ENCODE results near the gene NOD2. TPM values are rescaled to one million over a fixed set of nuclear protein-coding genes. Genes with fewer than 3 reads are reported as not detected.

Gene NOD2
- total RNA-seq, 1 experiment from 2014 or later, result not detected

- ChIA-PET POLR2A (no interaction called here), CTCF (no interaction called here)
- no peaks in the 10 kb centered on the region for H3K9me3 ChIP-seq (ENCODE audit: control insufficient read depth, insufficient read depth, low read depth, low read length)
- in situ Hi-C loops (cut with HindIII; ENCODE audit: low pct_unique_long_range_greater_than_20kb, low sequenced_read_pairs) (no loop called here), intact Hi-C loops (cut with micrococcal nuclease; ENCODE audit: unreplicated experiment) (no loop called here)
- DNase-seq (ENCODE audit: low read depth, low spot score) (no peak), ATAC-seq (no peak)
- H3K4me1 ChIP-seq (ENCODE audit: control insufficient read depth, insufficient read depth, low read length), result no peaks in the 10 kb centered on the region
- H3K27ac ChIP-seq (ENCODE audit: low read length), result no peak overlapping the region
- no peaks in the 10 kb centered on the region for H3K27me3 ChIP-seq (ENCODE audit: control insufficient read depth, insufficient read depth, low read length)
- BruUV-seq (replicated peaks), result no TSS peak
- no peak overlapping the region for H3K4me3 ChIP-seq (ENCODE audit: low read depth in 2 of 2, low read length in 2 of 2)
- TF ChIP-seq, protein P1, sequence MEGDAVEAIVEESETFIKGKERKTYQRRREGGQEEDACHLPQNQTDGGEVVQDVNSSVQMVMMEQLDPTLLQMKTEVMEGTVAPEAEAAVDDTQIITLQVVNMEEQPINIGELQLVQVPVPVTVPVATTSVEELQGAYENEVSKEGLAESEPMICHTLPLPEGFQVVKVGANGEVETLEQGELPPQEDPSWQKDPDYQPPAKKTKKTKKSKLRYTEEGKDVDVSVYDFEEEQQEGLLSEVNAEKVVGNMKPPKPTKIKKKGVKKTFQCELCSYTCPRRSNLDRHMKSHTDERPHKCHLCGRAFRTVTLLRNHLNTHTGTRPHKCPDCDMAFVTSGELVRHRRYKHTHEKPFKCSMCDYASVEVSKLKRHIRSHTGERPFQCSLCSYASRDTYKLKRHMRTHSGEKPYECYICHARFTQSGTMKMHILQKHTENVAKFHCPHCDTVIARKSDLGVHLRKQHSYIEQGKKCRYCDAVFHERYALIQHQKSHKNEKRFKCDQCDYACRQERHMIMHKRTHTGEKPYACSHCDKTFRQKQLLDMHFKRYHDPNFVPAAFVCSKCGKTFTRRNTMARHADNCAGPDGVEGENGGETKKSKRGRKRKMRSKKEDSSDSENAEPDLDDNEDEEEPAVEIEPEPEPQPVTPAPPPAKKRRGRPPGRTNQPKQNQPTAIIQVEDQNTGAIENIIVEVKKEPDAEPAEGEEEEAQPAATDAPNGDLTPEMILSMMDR (IDR thresholded peaks at IDR 0.05), result no peak
- TF ChIP-seq SIN3A (IDR thresholded peaks at IDR 0.05; ENCODE audit: borderline replicate concordance, insufficient read depth, low read depth, low read length) (no peak), POLR2AphosphoS5 (IDR thresholded peaks at IDR 0.05; ENCODE audit: low read depth, low read length) (no peak), TCF7L2 (IDR thresholded peaks at IDR 0.05; ENCODE audit: low read depth, low read length) (no peak), REST (IDR thresholded peaks at IDR 0.05; ENCODE audit: insufficient read depth in 1 of 2, low read depth in 2 of 2, low read length in 1 of 2) (no peak)
- no peaks in the 10 kb centered on the region for H3K36me3 ChIP-seq (ENCODE audit: control insufficient read depth, insufficient read depth, low read length)
Measured at GRCh38 chr16:50652836-50653425, 40.5 kb upstream of the NOD2 start.

- no peaks in the 10 kb centered on the region for H3K27me3 ChIP-seq (ENCODE audit: control insufficient read depth, insufficient read depth, low read length)
- H3K36me3 ChIP-seq (ENCODE audit: control insufficient read depth, insufficient read depth, low read length), result no peaks in the 10 kb centered on the region
- H3K27ac ChIP-seq (ENCODE audit: low read length), result no peak overlapping the region
- no peak for DNase-seq (ENCODE audit: low read depth, low spot score)
- H3K4me1 ChIP-seq (ENCODE audit: control insufficient read depth, insufficient read depth, low read length), result no peaks in the 10 kb centered on the region
- ChIA-PET POLR2A (no interaction called here), CTCF (no interaction called here)
- in situ Hi-C loops (cut with HindIII; ENCODE audit: low pct_unique_long_range_greater_than_20kb, low sequenced_read_pairs) (no loop called here), intact Hi-C loops (cut with micrococcal nuclease; ENCODE audit: unreplicated experiment) (no loop called here)
- ATAC-seq, result no peak
- no peak for TF ChIP-seq SIN3A (IDR thresholded peaks at IDR 0.05; ENCODE audit: borderline replicate concordance, insufficient read depth, low read depth, low read length)
- no peak overlapping the region for H3K4me3 ChIP-seq (ENCODE audit: low read depth in 2 of 2, low read length in 2 of 2)
- no TSS peak for BruUV-seq (replicated peaks)
- no peaks in the 10 kb centered on the region for H3K9me3 ChIP-seq (ENCODE audit: control insufficient read depth, insufficient read depth, low read depth, low read length)
Measured at GRCh38 chr16:50653633-50654519, 39.5 kb upstream of the NOD2 start.

Data from Panc1 (cell line).